GM19240 (cell line): Measurements from ENCODE around the gene TTC36.
"Not testable (repeated sequence)": the region's sequence is repeated elsewhere in the genome, so short reads cannot be mapped to it uniquely, and the experiment has no call there.

Experiments used
- DNase-seq: peaks from one replicate; pipeline ENCODE4 v3.0.0; 2011; ENCODE audit warnings: low spot score; ENCODE audit not compliant: insufficient read length

The TTC36 gene, protein sequence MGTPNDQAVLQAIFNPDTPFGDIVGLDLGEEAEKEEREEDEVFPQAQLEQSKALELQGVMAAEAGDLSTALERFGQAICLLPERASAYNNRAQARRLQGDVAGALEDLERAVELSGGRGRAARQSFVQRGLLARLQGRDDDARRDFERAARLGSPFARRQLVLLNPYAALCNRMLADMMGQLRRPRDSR

DNA sequence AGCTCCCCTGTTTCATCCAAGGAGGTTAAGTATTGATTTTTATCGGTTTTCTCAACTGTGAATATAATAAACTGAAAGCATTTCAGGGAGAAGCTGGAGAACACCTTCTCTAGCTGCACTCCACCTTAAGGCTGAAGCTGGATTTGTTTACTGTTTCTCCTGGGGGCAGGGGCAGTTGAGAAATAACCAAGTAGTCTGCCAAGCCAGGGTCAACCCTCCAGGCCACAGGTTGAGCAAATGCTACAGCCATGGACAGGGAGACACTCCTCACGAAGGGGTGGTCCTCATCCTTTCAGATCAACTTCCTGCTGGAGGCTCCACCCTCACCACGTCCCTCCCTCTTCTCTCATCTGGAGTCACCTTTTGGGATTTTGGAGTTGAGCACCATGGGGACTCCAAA lies at the start of gene TTC36:
Gene TTC36 (plus strand): TSS at position 366 of the 400 bp plus-strand sequence. CDS start 21 bp downstream, at position 387.
- DNase-seq = no peak

GRCh38 chr11:118481238-118481637 lies 46.0 kb upstream of the TTC36 start:
- not testable (repeated sequence) for DNase-seq

GRCh38 chr11:118484405-118484804 lies 42.9 kb upstream of the TTC36 start:
- DNase-seq = no peak

DNA sequence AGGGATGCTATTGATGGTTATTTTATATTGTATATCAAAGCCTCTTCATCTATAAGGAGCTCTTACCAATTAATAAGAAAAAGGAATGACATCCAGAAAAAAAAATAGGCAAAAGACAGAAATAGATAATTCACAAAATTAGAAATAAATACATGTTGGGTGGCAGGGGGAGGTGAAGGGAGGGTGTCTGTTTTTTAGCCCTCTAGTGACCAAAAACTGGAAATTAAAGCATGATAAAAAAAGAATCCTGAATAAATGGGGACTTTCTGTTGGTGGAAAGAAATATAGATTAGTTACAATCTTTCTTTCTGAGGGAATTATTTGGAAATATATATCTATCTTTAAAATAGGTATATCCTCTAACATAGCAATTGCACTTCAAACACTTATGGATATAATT lies 42.0 kb upstream of the TTC36 start:
- DNase-seq = no peak

DNA sequence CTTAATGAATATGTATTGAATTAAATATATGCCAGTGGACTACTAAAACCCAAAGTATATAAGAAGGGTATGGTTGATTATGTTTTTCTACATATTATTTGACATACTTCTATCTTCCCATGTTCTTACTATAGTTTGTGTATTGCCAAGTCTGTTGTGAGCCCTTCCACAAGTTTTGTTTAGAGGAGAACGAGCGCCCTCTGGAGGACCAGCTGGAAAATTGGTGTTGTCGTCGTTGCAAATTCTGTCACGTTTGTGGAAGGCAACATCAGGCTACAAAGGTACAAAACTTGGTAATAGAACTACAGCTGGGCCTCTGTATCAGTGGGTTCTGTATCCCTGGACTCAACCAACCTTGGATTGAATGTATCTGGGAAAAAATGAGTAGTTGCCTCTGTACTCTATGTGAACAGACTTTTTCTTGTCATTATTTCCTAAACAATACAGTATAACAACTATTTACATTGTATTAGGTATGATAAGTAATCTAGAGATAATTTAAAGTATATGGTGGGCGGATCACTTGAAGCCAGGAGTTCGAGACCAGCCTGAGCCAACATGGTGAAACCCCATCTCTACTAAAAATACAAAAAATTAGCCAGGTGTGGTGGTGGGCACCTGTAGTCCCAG lies 38.7 kb upstream of the TTC36 start:
- peak; percentile 61 for DNase-seq

DNA sequence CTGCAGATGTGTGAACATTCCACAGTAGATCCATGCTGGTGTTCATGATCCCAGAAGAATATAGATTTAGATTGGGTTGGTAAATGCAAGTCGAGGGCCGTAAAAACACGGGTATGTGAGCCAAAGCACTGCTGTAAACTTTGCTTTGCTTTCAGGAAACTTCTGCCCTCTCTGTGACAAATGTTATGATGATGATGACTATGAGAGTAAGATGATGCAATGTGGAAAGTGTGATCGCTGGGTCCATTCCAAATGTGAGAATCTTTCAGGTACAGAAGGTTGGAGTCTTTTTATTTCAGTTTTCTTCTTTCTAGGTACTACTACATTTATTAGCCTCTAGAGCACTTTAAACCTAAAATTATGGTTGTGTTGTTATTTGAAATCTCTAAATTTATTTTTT lies 36.2 kb upstream of the TTC36 start:
- no peak for DNase-seq

DNA sequence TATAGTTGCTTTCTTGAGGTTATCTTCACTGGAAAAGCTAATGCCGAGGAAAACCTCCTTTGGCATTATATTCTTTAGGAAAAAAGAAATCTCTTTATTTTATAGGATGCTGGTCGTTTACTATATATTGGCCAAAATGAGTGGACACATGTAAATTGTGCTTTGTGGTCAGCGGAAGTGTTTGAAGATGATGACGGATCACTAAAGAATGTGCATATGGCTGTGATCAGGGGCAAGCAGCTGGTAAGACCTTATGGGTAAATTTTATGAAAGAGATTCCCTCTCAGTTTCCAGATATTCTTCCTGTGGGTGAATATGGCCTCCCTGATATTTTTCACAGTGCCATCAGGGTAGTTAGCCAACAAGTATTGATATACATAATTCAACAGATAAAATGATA lies 29.4 kb upstream of the TTC36 start:
- DNase-seq = no peak

- DNase-seq = no peak
These were observed 24.1 kb upstream of the TTC36 start for GRCh38 chr11:118503216-118503615.

GRCh38 chr11:118511601-118512000 lies 15.7 kb upstream of the TTC36 start:
- DNase-seq = no peak

DNA sequence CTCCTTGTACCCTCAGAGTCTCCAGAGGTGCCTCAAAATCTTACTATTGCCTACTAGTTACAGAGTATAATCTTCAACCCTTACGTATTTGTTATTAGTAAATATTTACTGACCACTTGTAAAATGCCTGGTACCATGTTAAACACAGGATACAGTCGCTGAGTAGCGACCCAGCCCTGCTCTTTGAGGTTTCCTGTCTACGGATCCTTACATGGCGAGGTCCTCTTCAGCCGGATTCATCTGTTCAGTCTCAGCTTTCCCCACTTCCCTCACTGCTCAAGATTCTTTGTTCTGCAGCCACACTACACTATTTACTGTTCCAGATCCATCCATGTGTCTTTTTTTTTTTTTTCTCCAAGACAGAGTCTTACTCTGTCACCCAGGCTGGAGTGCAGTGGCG lies 13.2 kb upstream of the TTC36 start:
- DNase-seq = no peak

GRCh38 chr11:118519549-118519948 lies 7.7 kb upstream of the TTC36 start:
- DNase-seq = no peak

- no peak for DNase-seq
These were observed 5.4 kb upstream of the TTC36 start for GRCh38 chr11:118521892-118522311.

GRCh38 chr11:118522571-118523072 lies 4.7 kb upstream of the TTC36 start:
- no peak for DNase-seq

- DNase-seq = no peak
These were observed 2.9 kb upstream of the TTC36 start for GRCh38 chr11:118524356-118524755.

DNA sequence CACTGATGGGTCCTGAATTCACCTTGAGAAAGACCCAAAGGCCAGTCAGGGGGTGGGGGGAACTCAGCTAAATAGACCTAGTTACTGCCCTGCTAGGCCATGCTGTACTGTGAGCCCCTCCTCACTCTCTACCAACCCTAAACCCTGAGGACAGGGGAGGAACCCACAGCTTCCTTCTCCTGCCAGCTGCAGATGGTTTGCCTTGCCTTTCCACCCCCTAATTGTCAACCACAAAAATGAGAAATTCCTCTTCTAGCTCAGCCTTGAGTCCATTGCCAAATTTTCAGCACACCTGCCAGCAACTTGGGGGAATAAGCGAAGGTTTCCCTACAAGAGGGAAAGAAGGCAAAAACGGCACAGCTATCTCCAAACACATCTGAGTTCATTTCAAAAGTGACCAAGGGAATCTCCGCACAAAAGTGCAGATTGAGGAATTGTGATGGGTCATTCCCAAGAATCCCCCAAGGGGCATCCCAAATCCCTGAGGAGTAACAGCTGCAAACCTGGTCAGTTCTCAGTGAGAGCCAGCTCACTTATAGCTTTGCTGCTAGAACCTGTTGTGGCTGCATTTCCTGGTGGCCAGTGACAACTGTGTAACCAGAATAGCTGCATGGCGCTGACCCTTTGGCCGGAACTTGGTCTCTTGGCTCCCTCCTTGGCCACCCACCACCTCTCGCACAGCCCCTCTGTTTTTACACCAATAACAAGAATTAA lies 2.4 kb upstream of the TTC36 start:
- DNase-seq = no peak

GRCh38 chr11:118526688-118527087 lies 586 bp upstream of the TTC36 start:
- DNase-seq = no peak

DNA sequence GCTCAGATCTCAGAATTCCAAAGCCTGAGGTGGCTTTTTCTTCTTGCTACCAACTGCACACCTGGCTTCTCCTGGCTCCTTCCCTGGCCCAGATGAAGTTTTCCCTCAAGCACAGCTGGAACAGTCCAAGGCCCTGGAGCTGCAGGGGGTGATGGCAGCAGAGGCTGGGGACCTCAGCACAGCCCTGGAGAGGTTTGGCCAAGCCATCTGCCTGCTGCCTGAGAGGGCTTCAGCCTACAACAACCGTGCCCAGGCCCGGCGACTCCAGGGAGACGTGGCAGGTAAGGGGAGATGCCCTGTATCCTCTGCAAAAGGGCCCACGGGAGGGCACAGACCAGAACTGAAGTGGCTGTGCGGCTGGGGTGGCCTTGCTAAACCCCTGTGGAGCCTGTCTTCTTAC lies 1.2 kb downstream of the TTC36 start:
- no peak for DNase-seq

DNA sequence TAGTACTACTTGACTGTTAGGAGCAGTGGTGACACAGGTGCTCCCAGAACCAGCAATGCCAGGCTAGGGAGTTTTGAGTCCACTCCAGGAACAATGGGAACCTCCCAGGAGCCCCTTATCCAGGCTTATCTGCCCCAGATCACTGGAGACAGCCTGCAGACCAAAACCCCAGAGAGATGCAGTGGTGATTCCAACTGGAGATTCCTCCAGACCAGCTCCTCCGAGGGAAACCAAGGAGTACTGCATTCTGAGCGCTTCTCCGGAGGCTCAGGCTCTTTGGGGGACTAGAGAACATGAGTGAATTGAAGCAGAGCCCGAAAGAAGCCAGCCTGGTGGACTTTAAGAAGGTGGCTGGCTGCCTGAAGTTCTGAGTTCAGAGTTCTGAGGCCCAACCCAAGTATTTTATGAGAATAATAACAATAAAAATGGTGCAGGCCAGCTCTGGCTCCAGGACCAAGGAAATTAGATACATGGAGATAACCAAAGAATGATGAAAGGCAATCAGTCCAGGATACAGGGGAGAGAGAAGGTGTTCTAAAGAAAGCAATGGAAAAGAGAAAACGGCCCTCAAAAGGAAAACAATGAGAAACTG lies 2.4 kb downstream of the TTC36 start:
- DNase-seq = no peak

DNA sequence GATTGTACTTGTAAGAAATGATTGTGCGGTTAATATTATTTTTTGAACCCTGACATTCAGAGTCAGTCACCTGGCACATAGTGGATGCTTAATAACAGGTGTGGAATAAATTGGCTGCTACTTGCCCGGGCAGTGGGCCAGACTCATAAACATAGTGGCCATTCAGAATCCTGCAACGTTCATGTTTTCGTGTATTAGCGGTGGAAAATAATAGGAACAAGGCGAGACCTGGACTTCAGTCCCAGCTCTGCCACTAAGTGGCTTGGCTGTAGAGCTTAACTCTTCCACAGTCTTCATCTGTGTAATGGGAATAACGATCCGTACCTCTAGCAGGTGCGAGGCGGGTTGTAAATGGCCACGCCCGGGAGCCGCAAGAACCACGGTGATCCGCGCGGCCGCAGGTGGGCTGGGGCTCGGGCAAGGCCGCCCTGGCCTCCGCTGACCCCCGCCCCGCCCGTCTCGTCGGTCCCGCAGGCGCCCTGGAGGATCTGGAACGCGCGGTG lies 3.0 kb downstream of the TTC36 start:
- DNase-seq = no peak

DNA sequence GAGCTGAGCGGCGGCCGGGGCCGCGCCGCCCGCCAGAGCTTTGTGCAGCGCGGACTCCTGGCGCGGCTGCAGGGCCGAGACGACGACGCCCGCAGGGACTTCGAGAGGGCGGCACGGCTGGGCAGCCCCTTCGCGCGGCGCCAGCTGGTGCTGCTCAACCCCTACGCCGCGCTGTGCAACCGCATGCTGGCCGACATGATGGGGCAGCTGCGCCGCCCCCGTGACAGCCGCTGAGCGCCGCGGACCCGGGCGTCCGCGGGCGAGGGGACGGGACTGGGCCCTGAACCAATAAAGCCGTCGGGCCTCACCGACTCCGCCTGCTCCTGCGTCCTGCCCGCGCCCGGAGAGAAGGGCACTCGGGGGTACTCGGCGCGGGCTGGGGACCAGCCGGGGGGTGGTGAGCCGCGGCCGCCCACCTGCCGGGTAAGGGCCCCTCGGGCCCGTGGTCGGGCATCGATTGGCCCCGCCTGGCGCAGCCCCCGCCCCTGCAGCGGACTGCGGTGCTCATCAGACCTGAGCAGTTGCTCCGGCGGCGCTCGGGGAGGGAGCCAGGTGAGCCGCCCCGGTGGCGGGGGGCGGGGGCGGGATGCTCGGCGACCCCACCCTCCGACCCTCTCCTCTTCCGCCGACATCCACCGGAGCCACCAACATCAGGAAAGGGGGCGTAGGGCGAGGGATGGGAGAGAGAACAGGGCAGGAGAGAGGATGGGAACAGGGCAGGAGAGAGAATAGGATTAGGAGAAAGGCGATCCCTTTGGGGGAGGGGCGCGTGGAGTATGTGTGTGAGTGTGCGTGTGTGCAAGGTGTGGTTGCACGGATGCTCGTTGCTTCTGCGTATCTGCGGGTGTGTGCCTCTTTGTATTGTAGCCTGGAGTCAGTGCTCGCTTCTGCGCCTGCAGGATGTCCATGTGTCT lies 3.7 kb downstream of the TTC36 start, which contains the start of gene TMEM25:
Gene TMEM25 (plus strand): TSS at position 510 of the 914 bp plus-strand sequence. CDS start 610 bp downstream, outside the sequence.
- peak; percentile 72 for DNase-seq

DNA sequence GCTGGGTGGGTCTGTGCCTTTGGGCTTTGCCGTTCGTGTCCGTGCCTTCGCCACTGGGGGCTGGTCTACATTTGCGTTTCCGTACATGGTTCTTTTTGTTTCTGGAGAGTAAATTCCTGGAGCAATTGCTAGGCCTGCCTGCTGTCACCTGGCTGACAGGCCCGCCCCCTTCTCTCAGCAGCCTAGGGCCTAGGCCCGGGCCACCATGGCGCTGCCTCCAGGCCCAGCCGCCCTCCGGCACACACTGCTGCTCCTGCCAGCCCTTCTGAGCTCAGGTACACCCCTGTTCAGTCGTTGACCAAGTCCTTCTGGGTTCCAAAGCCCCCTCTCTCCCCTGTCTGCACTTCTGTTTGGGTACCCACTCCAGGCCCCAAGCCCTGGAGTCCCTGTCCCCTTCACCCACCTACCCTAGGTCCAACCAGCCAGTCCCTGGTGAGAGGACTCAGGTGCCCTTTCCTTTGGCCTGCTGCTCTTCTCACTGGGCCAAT lies 4.4 kb downstream of the TTC36 start:
- DNase-seq = no peak
